Measurements from ENCODE around the gene RAB29. TPM values are rescaled to one million over a fixed set of nuclear protein-coding genes. Genes with fewer than 3 reads are reported as not detected.

The RAB29 gene
- total and polyA plus RNA-seq, 2 donors (not counting 3 experiments of a cell fraction or from before 2014, with no cell fraction given), result 18.1 to 18.8 TPM

DNA sequence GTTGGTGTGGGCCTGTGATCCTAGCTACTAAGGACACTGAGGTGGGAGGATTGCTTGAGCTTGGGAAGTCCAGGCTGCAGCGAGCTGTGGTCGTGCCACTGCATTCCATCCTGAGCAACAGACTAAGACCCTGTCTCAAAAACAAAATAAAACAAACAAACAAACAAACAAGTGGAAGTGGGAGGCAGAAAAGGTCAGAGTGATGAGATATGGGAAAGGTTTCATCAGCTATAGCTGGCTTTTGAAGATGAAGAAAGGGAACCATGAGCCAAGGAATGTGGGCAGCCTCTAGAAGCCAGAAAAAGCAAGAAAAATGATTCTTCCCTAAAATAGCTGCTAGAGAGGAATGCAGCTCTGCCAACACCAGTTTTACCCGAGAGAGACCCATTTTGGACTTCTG, 14.7 kb downstream of the RAB29 start:
- no peaks in the 10 kb centered on the region for H3K4me1 ChIP-seq (ENCODE audit: control insufficient read depth, extremely low read depth, insufficient read depth, low read length)
- no peak overlapping the region for H3K4me3 ChIP-seq (replicated peaks in 1 of 3; ENCODE audit: insufficient read depth in 1 of 3, low read depth in 1 of 3, low read length in 3 of 3)
- H3K4me2 ChIP-seq (ENCODE audit: insufficient read depth, low read length), result no peak overlapping the region
- H3K9me1 ChIP-seq (replicated peaks; ENCODE audit: control insufficient read depth, extremely low read depth, insufficient read depth, low read length), result no peaks in the 10 kb centered on the region
- H3K9ac ChIP-seq (replicated peaks; ENCODE audit: extremely low read depth, insufficient read depth, low read length), result no peak overlapping the region
- dilution Hi-C loops (cut with MboI; ENCODE audit: extremely low pct_ligation_motif_present, low sequenced_read_pairs) (no loop called here), intact Hi-C loops (cut with micrococcal nuclease) (no loop called here)
- H4K20me1 ChIP-seq (replicated peaks; ENCODE audit: control insufficient read depth, extremely low read depth, insufficient read depth, low read length), result no peaks in the 10 kb centered on the region
- DNase-seq (ENCODE audit: low read depth, low spot score), result no peak
- no peaks in the 10 kb centered on the region for H3K9me3 ChIP-seq (replicated peaks; ENCODE audit: control insufficient read depth, insufficient read depth, low read length)
- H3K27me3 ChIP-seq (ENCODE audit: control insufficient read depth in 2 of 2, insufficient read depth in 2 of 2, low read length in 2 of 2), result peaks cover 0 to 1% of the 10 kb centered on the region in 2 experiments
- CTCF ChIA-PET, result interaction anchor here (0.7 to 0.9 kb wide), 2 partner anchors 9 to 217 kb away, joined by 3 to 4 read pairs; no protein-coding TSS in a partner anchor
- H3K27ac ChIP-seq (ENCODE audit: insufficient read depth, low read depth, low read length), result no peak overlapping the region
- BruUV-seq (replicated peaks), result no TSS peak
- H2AFZ ChIP-seq (ENCODE audit: low read depth, low read length), result no peak overlapping the region
- no peaks in the 10 kb centered on the region for H3K79me2 ChIP-seq (ENCODE audit: control insufficient read depth, insufficient read depth, low read length)
- FAIRE-seq, result no peak
- POLR2A ChIA-PET, result no interaction called here
- TF ChIP-seq, protein P1, sequence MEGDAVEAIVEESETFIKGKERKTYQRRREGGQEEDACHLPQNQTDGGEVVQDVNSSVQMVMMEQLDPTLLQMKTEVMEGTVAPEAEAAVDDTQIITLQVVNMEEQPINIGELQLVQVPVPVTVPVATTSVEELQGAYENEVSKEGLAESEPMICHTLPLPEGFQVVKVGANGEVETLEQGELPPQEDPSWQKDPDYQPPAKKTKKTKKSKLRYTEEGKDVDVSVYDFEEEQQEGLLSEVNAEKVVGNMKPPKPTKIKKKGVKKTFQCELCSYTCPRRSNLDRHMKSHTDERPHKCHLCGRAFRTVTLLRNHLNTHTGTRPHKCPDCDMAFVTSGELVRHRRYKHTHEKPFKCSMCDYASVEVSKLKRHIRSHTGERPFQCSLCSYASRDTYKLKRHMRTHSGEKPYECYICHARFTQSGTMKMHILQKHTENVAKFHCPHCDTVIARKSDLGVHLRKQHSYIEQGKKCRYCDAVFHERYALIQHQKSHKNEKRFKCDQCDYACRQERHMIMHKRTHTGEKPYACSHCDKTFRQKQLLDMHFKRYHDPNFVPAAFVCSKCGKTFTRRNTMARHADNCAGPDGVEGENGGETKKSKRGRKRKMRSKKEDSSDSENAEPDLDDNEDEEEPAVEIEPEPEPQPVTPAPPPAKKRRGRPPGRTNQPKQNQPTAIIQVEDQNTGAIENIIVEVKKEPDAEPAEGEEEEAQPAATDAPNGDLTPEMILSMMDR (IDR thresholded peaks at IDR 0.05; ENCODE audit: extremely low read depth in 1 of 2, insufficient read depth in 1 of 2, low read depth in 1 of 2, low read length in 2 of 2), result no peak
- TF ChIP-seq, protein P2, sequence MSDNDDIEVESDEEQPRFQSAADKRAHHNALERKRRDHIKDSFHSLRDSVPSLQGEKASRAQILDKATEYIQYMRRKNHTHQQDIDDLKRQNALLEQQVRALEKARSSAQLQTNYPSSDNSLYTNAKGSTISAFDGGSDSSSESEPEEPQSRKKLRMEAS (IDR thresholded peaks at IDR 0.05; ENCODE audit: insufficient read depth, insufficient read length), result no peak
- no peaks in the 10 kb centered on the region for H3K36me3 ChIP-seq (ENCODE audit: control insufficient read depth in 2 of 2, extremely low read depth in 1 of 2, insufficient read depth in 2 of 2, low read length in 2 of 2)

DNA sequence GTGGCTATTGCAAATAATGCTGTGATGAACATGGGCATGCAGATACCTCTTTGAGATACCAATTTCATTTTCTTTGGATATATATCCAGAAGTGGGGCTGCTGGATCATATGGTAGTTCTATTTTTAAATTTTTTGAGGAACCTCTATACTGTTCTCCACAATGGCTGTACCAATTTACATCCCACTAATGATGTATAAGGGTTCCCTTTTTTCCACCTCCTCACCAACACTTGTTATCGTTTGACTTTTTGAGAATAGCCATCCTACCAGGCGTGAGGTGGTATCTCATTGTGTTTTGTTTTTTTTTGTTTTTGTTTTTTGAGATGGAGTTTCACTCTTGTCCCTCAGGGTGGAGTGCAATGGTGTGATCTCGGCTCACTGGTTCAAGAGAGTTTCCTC, 18.7 kb downstream of the RAB29 start:
- ChIA-PET POLR2A (no interaction called here), CTCF (no interaction called here)
- no peak for TF ChIP-seq MYC (IDR thresholded peaks at IDR 0.05; ENCODE audit: low read depth, low read length)
- TF ChIP-seq, protein P1 (IDR thresholded peaks at IDR 0.05; ENCODE audit: extremely low read depth in 1 of 2, insufficient read depth in 1 of 2, low read depth in 1 of 2, low read length in 2 of 2), result no peak
- TF ChIP-seq POLR2A (IDR thresholded peaks at IDR 0.05; ENCODE audit: low read depth, low read length), result no peak
- TF ChIP-seq, protein P2 (IDR thresholded peaks at IDR 0.05; ENCODE audit: insufficient read depth, insufficient read length), result no peak
- Histone ChIP-seq H3K27ac (ENCODE audit: insufficient read depth, low read depth, low read length) (no peak overlapping the region), H3K9ac (replicated peaks; ENCODE audit: extremely low read depth, insufficient read depth, low read length) (no peak overlapping the region), H3K79me2 (ENCODE audit: control insufficient read depth, insufficient read depth, low read length) (no peaks in the 10 kb centered on the region), H3K4me3 (replicated peaks in 1 of 3; ENCODE audit: insufficient read depth in 1 of 3, low read depth in 1 of 3, low read length in 3 of 3) (no peak overlapping the region), H2AFZ (ENCODE audit: low read depth, low read length) (no peak overlapping the region), H4K20me1 (replicated peaks; ENCODE audit: control insufficient read depth, extremely low read depth, insufficient read depth, low read length) (no peaks in the 10 kb centered on the region), H3K4me1 (ENCODE audit: control insufficient read depth, extremely low read depth, insufficient read depth, low read length) (no peaks in the 10 kb centered on the region), H3K9me1 (replicated peaks; ENCODE audit: control insufficient read depth, extremely low read depth, insufficient read depth, low read length) (no peaks in the 10 kb centered on the region), H3K9me3 (replicated peaks; ENCODE audit: control insufficient read depth, insufficient read depth, low read length) (no peaks in the 10 kb centered on the region), H3K36me3 (ENCODE audit: control insufficient read depth in 2 of 2, extremely low read depth in 1 of 2, insufficient read depth in 2 of 2, low read length in 2 of 2) (no peaks in the 10 kb centered on the region), H3K27me3 (ENCODE audit: control insufficient read depth in 2 of 2, insufficient read depth in 2 of 2, low read length in 2 of 2) (peaks cover 8 to 17% of the 10 kb centered on the region in 2 experiments), H3K4me2 (ENCODE audit: insufficient read depth, low read length) (no peak overlapping the region)
- dilution Hi-C loops (cut with MboI; ENCODE audit: extremely low pct_ligation_motif_present, low sequenced_read_pairs) (no loop called here), intact Hi-C loops (cut with micrococcal nuclease) (no loop called here)
- BruUV-seq (replicated peaks), result no TSS peak
- FAIRE-seq (no peak), DNase-seq (ENCODE audit: low read depth, low spot score) (no peak)

All from endothelial cell of umbilical vein (primary cell).